Measurements from ENCODE around the gene NDUFB4. TPM values are rescaled to one million over a fixed set of nuclear protein-coding genes. Genes with fewer than 3 reads are reported as not detected.

The NDUFB4 gene
- total RNA-seq, 6 experiments from 2014 or later: 69.3 to 98.9 (median 77.5) TPM

DNA sequence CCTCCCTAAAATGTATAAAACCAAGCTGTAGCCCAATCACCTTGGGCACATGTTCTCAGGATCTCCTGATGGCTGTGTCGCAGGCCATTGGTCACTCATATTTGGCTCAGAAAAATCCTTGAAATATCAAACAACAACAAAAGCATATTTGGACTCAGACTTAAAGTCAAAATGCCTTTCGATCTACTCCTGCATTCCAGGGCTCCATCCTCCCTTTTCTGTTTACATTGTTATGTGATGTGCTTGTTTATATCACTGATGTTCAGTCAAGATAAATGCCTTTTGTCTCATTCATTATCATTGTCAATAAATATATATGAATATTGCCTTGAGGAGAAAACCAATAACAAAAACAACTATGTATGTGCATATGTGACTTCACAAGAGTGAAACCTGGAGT is 54.2 kb downstream of the NDUFB4 start:
- H3K4me3 ChIP-seq: no peak overlapping the region
- intact Hi-C loops (cut with DNase I): no loop called here
- ATAC-seq (no peak), DNase-seq (no peak)
- no peak overlapping the region for H3K27ac ChIP-seq
- no peaks in the 10 kb centered on the region for H3K9me3 ChIP-seq
- WGBS (ENCODE audit: insufficient coverage, low coverage, low lambda C conversion rate, missing lambda C conversion rate): 77% methylated on average over 2 of the region's 2 CpGs
- H3K36me3 ChIP-seq: peaks cover 0 to 98% (median 43%) of the 10 kb centered on the region in 4 donors
- no peaks in the 10 kb centered on the region for H3K4me1 ChIP-seq
- TF ChIP-seq, protein P1, sequence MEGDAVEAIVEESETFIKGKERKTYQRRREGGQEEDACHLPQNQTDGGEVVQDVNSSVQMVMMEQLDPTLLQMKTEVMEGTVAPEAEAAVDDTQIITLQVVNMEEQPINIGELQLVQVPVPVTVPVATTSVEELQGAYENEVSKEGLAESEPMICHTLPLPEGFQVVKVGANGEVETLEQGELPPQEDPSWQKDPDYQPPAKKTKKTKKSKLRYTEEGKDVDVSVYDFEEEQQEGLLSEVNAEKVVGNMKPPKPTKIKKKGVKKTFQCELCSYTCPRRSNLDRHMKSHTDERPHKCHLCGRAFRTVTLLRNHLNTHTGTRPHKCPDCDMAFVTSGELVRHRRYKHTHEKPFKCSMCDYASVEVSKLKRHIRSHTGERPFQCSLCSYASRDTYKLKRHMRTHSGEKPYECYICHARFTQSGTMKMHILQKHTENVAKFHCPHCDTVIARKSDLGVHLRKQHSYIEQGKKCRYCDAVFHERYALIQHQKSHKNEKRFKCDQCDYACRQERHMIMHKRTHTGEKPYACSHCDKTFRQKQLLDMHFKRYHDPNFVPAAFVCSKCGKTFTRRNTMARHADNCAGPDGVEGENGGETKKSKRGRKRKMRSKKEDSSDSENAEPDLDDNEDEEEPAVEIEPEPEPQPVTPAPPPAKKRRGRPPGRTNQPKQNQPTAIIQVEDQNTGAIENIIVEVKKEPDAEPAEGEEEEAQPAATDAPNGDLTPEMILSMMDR (IDR thresholded peaks at IDR 0.05): no peak
- TF ChIP-seq POLR2A (IDR thresholded peaks at IDR 0.05): no peak
- no peaks in the 10 kb centered on the region for H3K27me3 ChIP-seq

Other genes with a start within 250 kb of the NDUFB4 start
- 10 to 100 TPM in 4 of 6 experiments, 1 to 10 TPM in 2; 7.0 to 18.7 (median 10.3) TPM for gene LRRC58, start 247.0 kb upstream of the NDUFB4 start, total RNA-seq
- gene FSTL1, start 145.3 kb upstream of the NDUFB4 start, total RNA-seq: 10 to 100 TPM; 32.8 to 50.0 (median 45.5) TPM
- 100 to 1,000 TPM; 117 to 610 (median 341) TPM for gene HGD, start 85.9 kb downstream of the NDUFB4 start, total RNA-seq
- 10 to 100 TPM; 12.0 to 18.4 (median 13.2) TPM for gene RABL3, start 146.2 kb downstream of the NDUFB4 start, total RNA-seq
- 1 to 10 TPM; 5.0 to 8.9 (median 6.4) TPM for gene GTF2E1, start 146.4 kb downstream of the NDUFB4 start, total RNA-seq

All from right lobe of liver (tissue), 6 donors.